ENCODE measurements around the gene MMAB.

- TF ChIP-seq HDGF (IDR thresholded peaks at IDR 0.05; ENCODE audit: borderline replicate concordance) (no peak), TARDBP (IDR thresholded peaks at IDR 0.05) (no peak), FOXM1 (IDR thresholded peaks at IDR 0.05; ENCODE audit: borderline replicate concordance) (no peak), L3MBTL2 (conservative IDR thresholded peaks at IDR 0.05) (no peak), CTBP1 (IDR thresholded peaks at IDR 0.05; ENCODE audit: borderline replicate concordance) (no peak)
Observed at GRCh38 chr12:109548258-109548657, 25.0 kb downstream of the MMAB start.
